Nephron progenitor cell (in vitro differentiated cells): ENCODE data around the gene SLC51A.

Source experiments
- DNase-seq: peaks from one replicate; pipeline ENCODE4 v3.0.0; 2021
- H3K27ac Mint-ChIP-seq: 2 replicates; pipeline ENCODE4 v1.8.0; 2021; ENCODE audit warnings: mild to moderate bottlenecking, moderate library complexity, mixed read lengths
- H3K27me3 Mint-ChIP-seq: 2 replicates; pipeline ENCODE4 v1.8.0; 2021; ENCODE audit warnings: mild to moderate bottlenecking, low read depth, mixed read lengths; ENCODE audit not compliant: poor library complexity
- H3K36me3 Mint-ChIP-seq: 2 replicates; pipeline ENCODE4 v1.8.0; 2021; ENCODE audit warnings: low read depth, mixed read lengths
- H3K4me1 Mint-ChIP-seq: 2 replicates; pipeline ENCODE4 v1.8.0; 2021; ENCODE audit warnings: mixed read lengths
- H3K4me3 Mint-ChIP-seq: 2 replicates; pipeline ENCODE4 v1.8.0; 2021; ENCODE audit warnings: mild to moderate bottlenecking, moderate library complexity, mixed read lengths
- H3K9me3 Mint-ChIP-seq: 2 replicates; pipeline ENCODE4 v1.8.0; 2021; ENCODE audit warnings: mild to moderate bottlenecking, moderate library complexity, mixed read lengths
- CTCF ChIP-seq: fragments of 200-600 bp; sonication (generic); IDR thresholded peaks from 2 replicates; pipeline ENCODE4 v1.5.0; 2021; ENCODE audit warnings: antibody characterized with exemption

Gene SLC51A

GRCh38 chr3:196216681-196217211, 412 bp downstream of the SLC51A start:
- Mint-ChIP-seq H3K27me3 (peaks cover 24% of the 10 kb centered on the region), H3K27ac (no peak overlapping the region), H3K4me1 (peaks cover 57% of the 10 kb centered on the region), H3K36me3 (no peaks in the 10 kb centered on the region), H3K4me3 (no peak overlapping the region), H3K9me3 (no peaks in the 10 kb centered on the region)
- DNase-seq: no peak
- no peak for TF ChIP-seq CTCF

GRCh38 chr3:196217307-196218154, 1.2 kb downstream of the SLC51A start:
- H3K4me3 Mint-ChIP-seq: no peak overlapping the region
- DNase-seq: no peak
- no peak overlapping the region for H3K27ac Mint-ChIP-seq
- H3K4me1 Mint-ChIP-seq: peaks cover 56% of the 10 kb centered on the region
- peaks cover 24% of the 10 kb centered on the region for H3K27me3 Mint-ChIP-seq
- no peak for TF ChIP-seq CTCF
- no peaks in the 10 kb centered on the region for H3K9me3 Mint-ChIP-seq
- no peaks in the 10 kb centered on the region for H3K36me3 Mint-ChIP-seq

GRCh38 chr3:196218155-196218712, 1.9 kb downstream of the SLC51A start:
- H3K4me3 Mint-ChIP-seq: no peak overlapping the region
- H3K4me1 Mint-ChIP-seq: peaks cover 54% of the 10 kb centered on the region
- TF ChIP-seq CTCF: no peak
- no peak overlapping the region for H3K27ac Mint-ChIP-seq
- no peak for DNase-seq
- no peaks in the 10 kb centered on the region for H3K9me3 Mint-ChIP-seq
- H3K36me3 Mint-ChIP-seq: no peaks in the 10 kb centered on the region
- H3K27me3 Mint-ChIP-seq: peaks cover 24% of the 10 kb centered on the region

GRCh38 chr3:196219194-196219969, 3.0 kb downstream of the SLC51A start:
- no peak for TF ChIP-seq CTCF
- Mint-ChIP-seq H3K9me3 (no peaks in the 10 kb centered on the region), H3K27ac (no peak overlapping the region), H3K27me3 (peaks cover 19% of the 10 kb centered on the region), H3K4me3 (no peak overlapping the region), H3K4me1 (peaks cover 49% of the 10 kb centered on the region), H3K36me3 (no peaks in the 10 kb centered on the region)
- no peak for DNase-seq

- H3K27ac Mint-ChIP-seq: no peak overlapping the region
These were observed 3.6 kb downstream of the SLC51A start for GRCh38 chr3:196219970-196220311.

More at GRCh38 chr3:196219970-196220311, 3.6 kb downstream of the SLC51A start:
- Mint-ChIP-seq H3K27me3 (peaks cover 19% of the 10 kb centered on the region), H3K4me1 (peaks cover 43% of the 10 kb centered on the region), H3K4me3 (no peak overlapping the region), H3K9me3 (no peaks in the 10 kb centered on the region), H3K36me3 (no peaks in the 10 kb centered on the region)
- no peak for DNase-seq
- TF ChIP-seq CTCF: no peak
